A673 (cell line): ENCODE measurements around the gene APLP2.

Experiments
- CTCF ChIP-seq: fragments of 300-800, 200-600 bp; sonication (generic); conservative IDR thresholded peaks from 2 replicates; pipeline ENCODE4 v1.5.1; 2017; ENCODE audit warnings: low read depth, mild to moderate bottlenecking, antibody characterized with exemption, low read length, moderate library complexity, mixed read lengths
- EZH2 ChIP-seq: fragments of 200-600 bp; sonication (generic); IDR thresholded peaks from 2 replicates; pipeline ENCODE4 v1.6.1; 2017; ENCODE audit warnings: borderline replicate concordance, low read depth, mild to moderate bottlenecking, mixed read lengths, antibody characterized with exemption, low read length; ENCODE audit not compliant: poor library complexity, severe bottlenecking

DNA sequence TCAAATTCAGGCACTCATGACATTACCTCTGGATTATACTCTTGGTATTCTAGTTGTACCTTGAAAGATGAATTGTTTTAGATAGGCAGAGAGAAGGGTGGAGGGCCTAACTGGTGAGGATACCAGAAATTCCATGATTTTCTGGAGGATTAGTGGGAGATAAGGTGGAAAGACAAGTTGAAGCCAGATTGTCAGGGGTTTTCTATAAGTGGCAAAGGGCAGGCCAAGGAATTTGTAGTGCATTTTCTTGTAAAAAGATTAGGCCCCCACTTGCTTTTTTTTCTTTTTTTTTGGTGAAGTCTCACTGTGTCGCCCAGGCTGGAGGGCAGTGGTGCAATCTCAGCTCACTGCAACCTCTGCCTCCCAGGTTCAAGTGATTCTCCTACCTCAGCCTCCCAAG, 38.6 kb upstream of the APLP2 start:
- no peak for TF ChIP-seq CTCF
- no peak for TF ChIP-seq EZH2
